GM13976 (cell line): Measurements from ENCODE around the gene SMC5.
"Not testable (repeated sequence)": the region's sequence is repeated elsewhere in the genome, so short reads cannot be mapped to it uniquely, and the experiment has no call there.

Source experiments
- DNase-seq: peaks from one replicate; pipeline ENCODE4 v3.0.0; 2012; ENCODE audit warnings: low spot score
- CTCF ChIP-seq: IDR thresholded peaks from 2 replicates; pipeline ENCODE4 v1.5.1; 2012; ENCODE audit warnings: borderline replicate concordance, mild to moderate bottlenecking; ENCODE audit not compliant: insufficient read depth; ENCODE audit errors: extremely low read depth, missing control alignments, control extremely low read depth
- in situ Hi-C: fragments of 300-500 bp; cut with MboI; formaldehyde crosslinking; loops from one replicate; pipeline ENCODE4 v1.12.0; 2022; ENCODE audit warnings: low sequenced_read_pairs, mixed read lengths, inconsistent platforms; ENCODE audit not compliant: unreplicated experiment

The SMC5 gene

DNA sequence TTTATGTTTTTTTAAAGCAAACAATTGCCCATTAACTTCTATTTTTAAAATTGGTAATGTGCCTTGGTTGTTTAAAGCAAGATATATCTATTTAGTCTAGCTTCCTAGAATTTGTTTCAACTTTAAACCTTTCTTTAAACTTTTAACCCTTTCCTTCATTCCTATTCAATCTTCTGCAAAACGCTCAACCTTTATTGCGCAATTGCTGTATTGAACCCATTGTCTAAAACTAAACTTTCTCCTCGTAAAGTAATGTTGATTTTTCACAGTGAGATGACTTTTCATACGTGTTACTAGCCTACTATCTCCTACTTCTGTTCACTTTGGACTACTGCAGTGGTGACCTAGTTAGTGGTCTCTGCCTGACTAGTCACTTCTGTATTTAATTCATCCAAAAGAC, 63.3 kb downstream of the SMC5 start:
- DNase-seq = no peak
- TF ChIP-seq CTCF = no peak
- in situ Hi-C loops = no loop called here

GRCh38 chr9:70324963-70325362, 66.2 kb downstream of the SMC5 start:
- in situ Hi-C loops = no loop called here

GRCh38 chr9:70328625-70329024, 69.8 kb downstream of the SMC5 start:
- in situ Hi-C loops, DNase-seq: not testable (repeated sequence)

More at GRCh38 chr9:70324963-70325362, 66.2 kb downstream of the SMC5 start:
- DNase-seq = no peak
- no peak for TF ChIP-seq CTCF

- no peak for TF ChIP-seq CTCF
- in situ Hi-C loops = loop anchor here (10.0 kb wide), 1 partner anchor 264 kb away; no protein-coding TSS in a partner anchor
- DNase-seq = peak; percentile 32
These were observed 81.8 kb downstream of the SMC5 start for GRCh38 chr9:70340572-70340971.

DNA sequence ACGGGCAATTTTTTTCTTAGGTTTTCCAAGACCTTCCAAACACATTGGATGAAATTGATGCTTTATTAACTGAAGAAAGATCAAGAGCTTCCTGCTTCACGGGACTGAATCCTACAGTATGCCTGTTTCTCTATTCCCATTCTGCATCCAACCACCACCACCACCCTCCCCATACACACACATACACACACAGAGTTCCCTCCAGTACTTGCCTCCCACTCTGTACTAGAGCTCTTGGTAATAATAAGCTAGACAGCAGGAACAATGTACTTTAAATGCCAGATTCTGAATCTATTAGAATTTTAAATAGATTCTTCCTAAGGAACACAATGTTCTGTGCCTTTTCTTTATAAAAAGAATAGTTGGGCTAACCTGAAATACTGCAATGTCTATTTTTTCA, 88.3 kb downstream of the SMC5 start:
- TF ChIP-seq CTCF = no peak
- DNase-seq = no peak
- in situ Hi-C loops = loop anchor here (10.0 kb wide), 1 partner anchor 258 kb away; no protein-coding TSS in a partner anchor

GRCh38 chr9:70352356-70352755, 93.6 kb downstream of the SMC5 start:
- in situ Hi-C loops = loop anchor here (10.0 kb wide), 1 partner anchor 132 kb away; no protein-coding TSS in a partner anchor
- DNase-seq = no peak
- no peak for TF ChIP-seq CTCF

GRCh38 chr9:70352802-70353201, 94.0 kb downstream of the SMC5 start:
- DNase-seq = no peak
- in situ Hi-C loops = loop anchor here (10.0 kb wide), 1 partner anchor 132 kb away; no protein-coding TSS in a partner anchor
- TF ChIP-seq CTCF = peak; percentile 47
